Measurements from ENCODE around the gene ZNF778.

Gene ZNF778

DNA sequence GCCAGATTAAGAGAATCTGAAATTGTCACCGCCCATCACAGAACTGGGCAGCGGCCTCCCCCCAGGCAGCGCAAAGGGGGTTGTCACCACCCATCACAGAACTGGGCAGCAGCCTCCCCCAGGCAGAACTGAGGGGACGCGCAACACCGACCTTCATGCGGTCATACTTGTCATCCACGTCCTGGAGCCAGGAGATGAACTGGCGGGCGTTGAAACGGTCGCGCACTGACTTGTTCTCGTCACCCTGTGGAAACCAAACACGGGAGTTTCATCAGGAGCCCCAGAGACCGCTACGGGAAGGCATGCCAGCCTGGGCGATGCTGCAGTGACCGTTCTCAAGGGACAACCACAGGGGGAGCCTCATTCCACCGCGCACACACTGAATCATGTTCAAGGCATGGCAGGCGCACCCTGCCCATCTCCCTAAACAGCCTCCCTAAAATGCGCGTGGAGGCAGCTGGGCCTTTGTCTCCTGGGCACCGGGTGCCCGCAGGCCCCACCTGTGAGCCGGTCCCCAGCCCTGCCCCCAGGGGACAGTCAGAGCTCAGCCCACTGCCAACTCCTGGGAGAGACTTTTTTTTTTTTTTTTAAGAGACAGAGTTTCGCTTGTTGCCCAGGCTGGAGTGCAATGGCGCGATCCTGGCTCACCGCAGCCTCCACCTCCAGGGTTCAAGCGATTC is 53.3 kb downstream of the ZNF778 start:
- peaks cover 56 to 68% of the 10 kb centered on the region in 2 donors for H3K36me3 ChIP-seq (ENCODE audit: control insufficient read depth in 2 of 2, insufficient read depth in 2 of 2, low read length in 2 of 2)
- H3K4me1 ChIP-seq (ENCODE audit: control insufficient read depth in 2 of 2, insufficient read depth in 2 of 2, low read length in 2 of 2): no peaks in the 10 kb centered on the region
- H3K27ac ChIP-seq (ENCODE audit: low read depth in 2 of 2, low read length in 2 of 2): no peak overlapping the region

GRCh38 chr16:89272631-89273030 is 55.1 kb downstream of the ZNF778 start:
- no peaks in the 10 kb centered on the region for H3K9me3 ChIP-seq (ENCODE audit: control insufficient read depth in 2 of 2, low read length in 2 of 2)
- H3K4me1 ChIP-seq (ENCODE audit: control insufficient read depth in 2 of 2, insufficient read depth in 2 of 2, low read length in 2 of 2): no peaks in the 10 kb centered on the region
- no peak overlapping the region for H3K9ac ChIP-seq (ENCODE audit: low read depth in 1 of 2, low read length in 2 of 2)
- no peak overlapping the region for H3K4me3 ChIP-seq (ENCODE audit: low read length in 2 of 2)
- no peaks in the 10 kb centered on the region for H3K27me3 ChIP-seq (ENCODE audit: control insufficient read depth in 2 of 2, insufficient read depth in 2 of 2, low read length in 2 of 2)
- H3K27ac ChIP-seq (ENCODE audit: low read depth in 2 of 2, low read length in 2 of 2): no peak overlapping the region
- H3K36me3 ChIP-seq (ENCODE audit: control insufficient read depth in 2 of 2, insufficient read depth in 2 of 2, low read length in 2 of 2): peaks cover 64 to 72% of the 10 kb centered on the region in 2 donors

More for the DNA sequence above, 53.3 kb downstream of the ZNF778 start:
- no peaks in the 10 kb centered on the region for H3K9me3 ChIP-seq (ENCODE audit: control insufficient read depth in 2 of 2, low read length in 2 of 2)
- H3K27me3 ChIP-seq (ENCODE audit: control insufficient read depth in 2 of 2, insufficient read depth in 2 of 2, low read length in 2 of 2): no peaks in the 10 kb centered on the region
- H3K4me3 ChIP-seq (ENCODE audit: low read length in 2 of 2): no peak overlapping the region
- no peak overlapping the region for H3K9ac ChIP-seq (ENCODE audit: low read depth in 1 of 2, low read length in 2 of 2)

DNA sequence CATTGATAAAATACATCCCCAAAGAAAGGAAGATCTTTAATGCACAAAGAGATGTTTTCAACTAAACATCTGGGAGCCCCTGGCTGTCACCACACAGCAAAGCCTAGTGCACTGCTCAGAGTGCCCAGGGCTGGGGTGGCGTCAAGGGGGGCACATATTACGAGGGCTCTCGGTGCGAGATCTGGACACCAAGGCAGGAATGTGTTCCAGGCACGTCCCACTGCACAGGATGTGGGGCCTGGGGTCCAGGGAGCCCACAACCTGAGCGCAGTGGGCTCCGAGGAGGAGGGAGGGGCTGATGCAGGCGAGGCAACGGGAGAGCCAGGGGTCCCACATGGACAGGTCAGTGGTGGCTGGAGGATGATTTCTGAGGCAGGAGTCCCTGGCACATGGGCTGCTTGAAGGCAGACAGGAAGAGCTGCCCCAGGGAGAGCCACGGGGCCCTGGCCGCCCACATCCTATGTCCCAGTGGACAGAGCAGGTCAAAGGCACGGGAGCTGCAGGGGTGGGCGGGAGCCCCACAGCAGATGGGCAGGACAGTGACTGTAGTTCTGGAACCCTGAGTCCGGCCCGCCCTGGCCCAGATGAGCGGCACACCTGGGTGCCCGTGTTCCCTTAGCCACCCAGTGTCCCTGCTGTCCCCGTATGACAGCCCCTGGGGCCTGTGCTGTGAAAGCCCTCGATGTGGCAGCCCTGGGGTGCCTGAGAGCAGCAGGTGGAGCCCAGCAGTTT is 56.4 kb downstream of the ZNF778 start:
- Histone ChIP-seq H3K27ac (ENCODE audit: low read depth in 2 of 2, low read length in 2 of 2) (no peak overlapping the region), H3K36me3 (ENCODE audit: control insufficient read depth in 2 of 2, insufficient read depth in 2 of 2, low read length in 2 of 2) (peaks cover 71 to 73% of the 10 kb centered on the region in 2 donors), H3K9ac (ENCODE audit: low read depth in 1 of 2, low read length in 2 of 2) (no peak overlapping the region)

DNA sequence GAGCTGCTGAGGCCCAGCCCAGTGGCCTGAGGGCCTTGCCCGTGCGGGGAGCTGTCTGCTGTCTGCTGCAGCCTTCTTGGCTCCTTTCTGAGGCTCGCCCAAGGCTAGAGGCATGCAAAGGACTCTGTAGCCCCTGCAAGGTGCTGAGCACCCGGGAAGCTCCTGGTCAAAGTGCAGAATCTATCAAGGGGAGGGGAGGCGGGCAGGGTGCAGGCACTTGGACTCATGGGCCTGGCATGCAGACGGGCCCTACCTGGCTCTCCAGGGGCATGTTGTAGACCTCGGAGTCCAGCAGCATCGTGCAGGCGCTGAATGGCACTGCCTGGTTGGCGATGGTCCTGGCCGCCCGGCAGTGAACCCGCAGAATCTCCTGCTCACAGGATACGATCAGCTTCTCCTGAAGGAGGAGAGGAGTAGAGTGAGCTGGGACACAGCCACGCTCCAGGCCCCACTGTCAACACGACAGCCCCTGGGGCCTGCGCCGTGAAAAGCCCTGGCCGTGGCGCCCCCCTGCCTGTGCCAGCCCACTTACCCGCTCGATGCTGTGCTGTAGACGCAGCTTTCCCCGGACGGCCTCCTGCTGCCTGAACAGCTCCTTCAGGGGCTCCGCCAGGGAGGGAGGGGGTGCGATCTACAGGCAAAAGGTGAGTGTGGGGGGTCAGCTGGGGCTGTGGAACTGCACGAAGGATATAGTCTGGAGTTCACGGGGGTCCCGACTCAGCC is 57.2 kb downstream of the ZNF778 start:
- H3K27ac ChIP-seq (ENCODE audit: low read depth in 2 of 2, low read length in 2 of 2): no peak overlapping the region
- H3K9me3 ChIP-seq (ENCODE audit: control insufficient read depth in 2 of 2, low read length in 2 of 2): no peaks in the 10 kb centered on the region
- H3K27me3 ChIP-seq (ENCODE audit: control insufficient read depth in 2 of 2, insufficient read depth in 2 of 2, low read length in 2 of 2): no peaks in the 10 kb centered on the region
- H3K4me1 ChIP-seq (ENCODE audit: control insufficient read depth in 2 of 2, insufficient read depth in 2 of 2, low read length in 2 of 2): no peaks in the 10 kb centered on the region
- H3K4me3 ChIP-seq (ENCODE audit: low read length in 2 of 2): no peak overlapping the region
- no peak overlapping the region for H3K9ac ChIP-seq (ENCODE audit: low read depth in 1 of 2, low read length in 2 of 2)
- peaks cover 69 to 70% of the 10 kb centered on the region in 2 donors for H3K36me3 ChIP-seq (ENCODE audit: control insufficient read depth in 2 of 2, insufficient read depth in 2 of 2, low read length in 2 of 2)

More for the DNA sequence above, 56.4 kb downstream of the ZNF778 start:
- H3K9me3 ChIP-seq (ENCODE audit: control insufficient read depth in 2 of 2, low read length in 2 of 2): no peaks in the 10 kb centered on the region
- no peaks in the 10 kb centered on the region for H3K4me1 ChIP-seq (ENCODE audit: control insufficient read depth in 2 of 2, insufficient read depth in 2 of 2, low read length in 2 of 2)
- H3K4me3 ChIP-seq (ENCODE audit: low read length in 2 of 2): no peak overlapping the region
- no peaks in the 10 kb centered on the region for H3K27me3 ChIP-seq (ENCODE audit: control insufficient read depth in 2 of 2, insufficient read depth in 2 of 2, low read length in 2 of 2)

GRCh38 chr16:89275284-89275584 is 57.7 kb downstream of the ZNF778 start:
- Histone ChIP-seq H3K27me3 (ENCODE audit: control insufficient read depth in 2 of 2, insufficient read depth in 2 of 2, low read length in 2 of 2) (no peaks in the 10 kb centered on the region), H3K36me3 (ENCODE audit: control insufficient read depth in 2 of 2, insufficient read depth in 2 of 2, low read length in 2 of 2) (peaks cover 65% of the 10 kb centered on the region in 2 donors), H3K4me1 (ENCODE audit: control insufficient read depth in 2 of 2, insufficient read depth in 2 of 2, low read length in 2 of 2) (no peaks in the 10 kb centered on the region), H3K27ac (ENCODE audit: low read depth in 2 of 2, low read length in 2 of 2) (no peak overlapping the region), H3K4me3 (ENCODE audit: low read length in 2 of 2) (no peak overlapping the region), H3K9me3 (ENCODE audit: control insufficient read depth in 2 of 2, low read length in 2 of 2) (no peaks in the 10 kb centered on the region), H3K9ac (ENCODE audit: low read depth in 1 of 2, low read length in 2 of 2) (no peak overlapping the region)

- H3K36me3 ChIP-seq (ENCODE audit: control insufficient read depth in 2 of 2, insufficient read depth in 2 of 2, low read length in 2 of 2): peaks cover 61 to 64% of the 10 kb centered on the region in 2 donors
Measured at GRCh38 chr16:89275837-89276720, 58.6 kb downstream of the ZNF778 start.

GRCh38 chr16:89277049-89277448 is 59.5 kb downstream of the ZNF778 start:
- H3K9me3 ChIP-seq (ENCODE audit: control insufficient read depth in 2 of 2, low read length in 2 of 2): no peaks in the 10 kb centered on the region
- H3K27me3 ChIP-seq (ENCODE audit: control insufficient read depth in 2 of 2, insufficient read depth in 2 of 2, low read length in 2 of 2): no peaks in the 10 kb centered on the region
- peaks cover 59 to 65% of the 10 kb centered on the region in 2 donors for H3K36me3 ChIP-seq (ENCODE audit: control insufficient read depth in 2 of 2, insufficient read depth in 2 of 2, low read length in 2 of 2)
- H3K4me1 ChIP-seq (ENCODE audit: control insufficient read depth in 2 of 2, insufficient read depth in 2 of 2, low read length in 2 of 2): no peaks in the 10 kb centered on the region
- H3K4me3 ChIP-seq (ENCODE audit: low read length in 2 of 2): no peak overlapping the region
- H3K27ac ChIP-seq (ENCODE audit: low read depth in 2 of 2, low read length in 2 of 2): no peak overlapping the region
- no peak overlapping the region for H3K9ac ChIP-seq (ENCODE audit: low read depth in 1 of 2, low read length in 2 of 2)

More at GRCh38 chr16:89275837-89276720, 58.6 kb downstream of the ZNF778 start:
- no peaks in the 10 kb centered on the region for H3K4me1 ChIP-seq (ENCODE audit: control insufficient read depth in 2 of 2, insufficient read depth in 2 of 2, low read length in 2 of 2)
- H3K4me3 ChIP-seq (ENCODE audit: low read length in 2 of 2): no peak overlapping the region
- no peak overlapping the region for H3K27ac ChIP-seq (ENCODE audit: low read depth in 2 of 2, low read length in 2 of 2)
- H3K9me3 ChIP-seq (ENCODE audit: control insufficient read depth in 2 of 2, low read length in 2 of 2): no peaks in the 10 kb centered on the region
- no peak overlapping the region for H3K9ac ChIP-seq (ENCODE audit: low read depth in 1 of 2, low read length in 2 of 2)
- no peaks in the 10 kb centered on the region for H3K27me3 ChIP-seq (ENCODE audit: control insufficient read depth in 2 of 2, insufficient read depth in 2 of 2, low read length in 2 of 2)

DNA sequence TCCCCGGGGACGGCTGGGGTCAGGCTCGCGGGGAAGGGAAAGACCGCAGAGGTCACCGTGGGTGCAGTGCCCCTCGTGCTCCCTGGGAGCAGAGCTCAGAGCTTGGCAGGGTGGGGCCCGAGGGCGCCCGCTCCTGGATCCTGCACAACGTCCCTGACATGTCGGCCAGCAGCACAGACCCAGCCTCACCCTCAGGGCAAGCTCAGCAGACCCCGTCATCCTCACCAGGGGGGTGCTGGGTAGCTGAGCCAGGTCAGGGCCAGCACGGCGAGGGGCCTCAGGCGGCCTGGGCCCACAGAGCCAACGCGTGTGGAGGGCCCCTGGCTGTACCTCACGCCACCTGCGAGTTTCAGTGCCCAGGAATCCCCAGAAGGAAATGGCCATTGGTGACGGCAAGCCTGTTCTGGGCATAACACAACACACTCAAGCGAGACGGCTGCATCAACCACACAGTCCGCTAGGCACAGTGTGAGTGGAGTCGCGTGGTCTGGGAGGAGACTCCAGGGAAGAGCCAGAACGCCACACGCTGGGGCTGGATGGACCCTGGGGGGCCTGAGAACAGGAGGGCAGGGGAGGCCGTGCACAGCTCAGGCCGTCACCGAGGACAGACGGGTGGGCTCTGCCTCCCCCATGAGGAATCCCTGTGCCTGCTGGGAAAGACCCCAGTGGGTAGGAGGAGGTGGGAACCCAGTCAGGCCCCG is 60.3 kb downstream of the ZNF778 start:
- no peaks in the 10 kb centered on the region for H3K4me1 ChIP-seq (ENCODE audit: control insufficient read depth in 2 of 2, insufficient read depth in 2 of 2, low read length in 2 of 2)
- no peak overlapping the region for H3K9ac ChIP-seq (ENCODE audit: low read depth in 1 of 2, low read length in 2 of 2)
- H3K36me3 ChIP-seq (ENCODE audit: control insufficient read depth in 2 of 2, insufficient read depth in 2 of 2, low read length in 2 of 2): peaks cover 60 to 63% of the 10 kb centered on the region in 2 donors
- no peak overlapping the region for H3K4me3 ChIP-seq (ENCODE audit: low read length in 2 of 2)
- no peaks in the 10 kb centered on the region for H3K27me3 ChIP-seq (ENCODE audit: control insufficient read depth in 2 of 2, insufficient read depth in 2 of 2, low read length in 2 of 2)
- H3K27ac ChIP-seq (ENCODE audit: low read depth in 2 of 2, low read length in 2 of 2): no peak overlapping the region
- H3K9me3 ChIP-seq (ENCODE audit: control insufficient read depth in 2 of 2, low read length in 2 of 2): no peaks in the 10 kb centered on the region

GRCh38 chr16:89278441-89279240 is 61.1 kb downstream of the ZNF778 start:
- Histone ChIP-seq H3K27me3 (ENCODE audit: control insufficient read depth in 2 of 2, insufficient read depth in 2 of 2, low read length in 2 of 2) (no peaks in the 10 kb centered on the region), H3K9me3 (ENCODE audit: control insufficient read depth in 2 of 2, low read length in 2 of 2) (no peaks in the 10 kb centered on the region), H3K27ac (ENCODE audit: low read depth in 2 of 2, low read length in 2 of 2) (no peak overlapping the region), H3K4me1 (ENCODE audit: control insufficient read depth in 2 of 2, insufficient read depth in 2 of 2, low read length in 2 of 2) (no peaks in the 10 kb centered on the region), H3K4me3 (ENCODE audit: low read length in 2 of 2) (no peak overlapping the region), H3K36me3 (ENCODE audit: control insufficient read depth in 2 of 2, insufficient read depth in 2 of 2, low read length in 2 of 2) (peaks cover 54 to 55% of the 10 kb centered on the region in 2 donors), H3K9ac (ENCODE audit: low read depth in 1 of 2, low read length in 2 of 2) (no peak overlapping the region)
